Endothelial cell of umbilical vein (primary cell): ENCODE results near the gene DUSP10. TPM values are rescaled to one million over a fixed set of nuclear protein-coding genes. Genes with fewer than 3 reads are reported as not detected.

Source experiments
- BruUV-seq: library from RNA; stranded (reverse); fragments of 400-500 nt; replicated peaks from 2 replicates; lab custom pipeline; 2021; lab: Mats Ljungman, UMichigan
- CTCF ChIA-PET: fragments of 300-600, 350-600 bp; sonication (Branson Sonifier 250); formaldehyde crosslinking; loops from one replicate; lab custom pipeline; 2021; ENCODE audit warnings: antibody characterized with exemption, inconsistent platforms; lab: Charles Lee
- POLR2A ChIA-PET: fragments of 300-600, 350-600 bp; sonication (Branson Sonifier 250); formaldehyde crosslinking; loops from one replicate; lab custom pipeline; 2021; ENCODE audit warnings: antibody characterized with exemption, inconsistent platforms; lab: Charles Lee
- DNase-seq: peaks from one replicate; pipeline ENCODE4 v3.0.0-alpha.2; 2011; ENCODE audit warnings: low read depth, low spot score
- FAIRE-seq: peaks from 2 replicates; lab custom pipeline; 2011; peaks lifted over from hg19 to GRCh38; lab: Jason Lieb, UNC
- H2AFZ ChIP-seq: 2 replicates; pipeline ENCODE4 v1.6.0; 2012; ENCODE audit warnings: low read depth, low read length, control low read depth, inconsistent platforms
- H3K27ac ChIP-seq: 2 replicates; pipeline ENCODE4 v1.5.1; 2011; ENCODE audit warnings: low read depth, mild to moderate bottlenecking, control low read depth, low read length, moderate library complexity; ENCODE audit not compliant: insufficient read depth
- H3K27me3 ChIP-seq, 2 experiments: 2 replicates each; pipeline versions ENCODE4 v1.6.0 to v1.6.1; 2011; ENCODE audit warnings: low read length in 2 of 2, mixed read lengths in 1 of 2; ENCODE audit not compliant: control insufficient read depth in 2 of 2, insufficient read depth in 2 of 2
- H3K36me3 ChIP-seq, 2 experiments: 2 replicates in 1 of 2; 3 replicates in 1 of 2; pipeline ENCODE4 v1.5.1; 2011; ENCODE audit warnings: low read length in 2 of 2, mild to moderate bottlenecking in 1 of 2, moderate library complexity in 1 of 2; ENCODE audit not compliant: control insufficient read depth in 2 of 2, insufficient read depth in 2 of 2; ENCODE audit errors: extremely low read depth in 1 of 2
- H3K4me1 ChIP-seq: 3 replicates; pipeline ENCODE4 v1.5.1; 2011; ENCODE audit warnings: mild to moderate bottlenecking, low read length; ENCODE audit not compliant: control insufficient read depth, insufficient read depth; ENCODE audit errors: extremely low read depth
- H3K4me2 ChIP-seq: 2 replicates; pipeline ENCODE4 v1.6.1; 2011; ENCODE audit warnings: low read length, control low read depth, mixed read lengths; ENCODE audit not compliant: insufficient read depth
- H3K4me3 ChIP-seq, 3 experiments: fragments of 200-600 bp in 1 of 3; sonication (generic), shearing (Covaris generic) in 1 of 3; replicated peaks in 1 of 3; 2 replicates each; pipeline ENCODE4 v1.5.1; 2011 to 2016; ENCODE audit warnings: control low read depth in 3 of 3, low read length in 3 of 3, mild to moderate bottlenecking in 2 of 3, inconsistent platforms in 1 of 3, low read depth in 1 of 3, moderate library complexity in 1 of 3; ENCODE audit not compliant: insufficient read depth in 1 of 3
- H3K79me2 ChIP-seq: 2 replicates; pipeline ENCODE4 v1.6.0; 2012; ENCODE audit warnings: low read length, inconsistent platforms; ENCODE audit not compliant: control insufficient read depth, insufficient read depth
- H3K9ac ChIP-seq: replicated peaks from 2 replicates; pipeline ENCODE3; 2011; ENCODE audit warnings: low read length, control low read depth; ENCODE audit not compliant: insufficient read depth; ENCODE audit errors: extremely low read depth
- H3K9me1 ChIP-seq: replicated peaks from 3 replicates; pipeline ENCODE4 v1.6.0; 2011; ENCODE audit warnings: mild to moderate bottlenecking, low read length; ENCODE audit not compliant: control insufficient read depth, insufficient read depth; ENCODE audit errors: extremely low read depth
- H3K9me3 ChIP-seq: replicated peaks from 2 replicates; pipeline ENCODE4 v1.5.1; 2012; ENCODE audit warnings: low read length, inconsistent platforms; ENCODE audit not compliant: control insufficient read depth, insufficient read depth
- H4K20me1 ChIP-seq: replicated peaks from 2 replicates; pipeline ENCODE3; 2011; ENCODE audit warnings: mild to moderate bottlenecking, low read length; ENCODE audit not compliant: control insufficient read depth, insufficient read depth; ENCODE audit errors: extremely low read depth
- CTCF ChIP-seq, 2 donors: IDR thresholded peaks; 1 replicate in 1 of 2; 2 replicates in 1 of 2; pipeline ENCODE4 v1.5.1; 2011; ENCODE audit warnings: low read length in 2 of 2, mild to moderate bottlenecking in 2 of 2, moderate library complexity in 2 of 2, control low read depth in 1 of 2, inconsistent platforms in 1 of 2, low read depth in 1 of 2; ENCODE audit not compliant: insufficient read depth in 1 of 2; ENCODE audit errors: extremely low read depth in 1 of 2
- EZH2 ChIP-seq: IDR thresholded peaks from 2 replicates; pipeline ENCODE4 v1.6.1; 2012; ENCODE audit warnings: borderline replicate concordance, low read depth, mild to moderate bottlenecking, moderate library complexity, low read length, inconsistent platforms; ENCODE audit not compliant: severe bottlenecking
- FOS ChIP-seq: IDR thresholded peaks from 2 replicates; pipeline ENCODE4 v1.6.1; 2011; ENCODE audit warnings: mild to moderate bottlenecking, low read length, moderate library complexity, borderline replicate concordance; ENCODE audit not compliant: insufficient read depth
- GATA2 ChIP-seq: IDR thresholded peaks from 2 replicates; pipeline ENCODE4 v1.7.0; 2011; ENCODE audit warnings: low read depth, mild to moderate bottlenecking, moderate library complexity, mixed read lengths, low read length; ENCODE audit not compliant: insufficient read length, insufficient read depth
- JUN ChIP-seq: IDR thresholded peaks from 2 replicates; pipeline ENCODE4 v1.6.1; 2011; ENCODE audit warnings: borderline replicate concordance, low read depth; ENCODE audit not compliant: insufficient read length, insufficient read depth
- MYC ChIP-seq: IDR thresholded peaks from one replicate; pipeline ENCODE4 v1.6.1; 2011; ENCODE audit warnings: mild to moderate bottlenecking, low read depth, low read length
- POLR2A ChIP-seq: IDR thresholded peaks from 2 replicates; pipeline ENCODE4 v1.6.1; 2012; ENCODE audit warnings: low read depth, mild to moderate bottlenecking, control low read depth, low read length
- POLR2AphosphoS5 ChIP-seq: IDR thresholded peaks from 2 replicates; pipeline ENCODE4 v1.6.1; 2012; ENCODE audit warnings: low read depth, mild to moderate bottlenecking, control low read depth, low read length, moderate library complexity; ENCODE audit not compliant: insufficient read depth
- dilution Hi-C: fragments of 300-500 bp; cut with MboI; formaldehyde crosslinking; loops from one replicate; pipeline ENCODE4 v1.15.0; 2019; ENCODE audit warnings: low sequenced_read_pairs; ENCODE audit not compliant: extremely low pct_ligation_motif_present
- intact Hi-C: fragments of 100-400 bp; cut with micrococcal nuclease; formaldehyde crosslinking; loops from one replicate; pipeline ENCODE4 v1.10.0; 2022
- polyA plus RNA-seq, 4 experiments: library from polyadenylated mRNA; depleted of rRNA in 3 of 4; stranded (reverse) in 3 of 4; unstranded in 1 of 4; fragments of >200 nt; gene quantifications; 2 replicates each; pipeline versions ENCODE4 v1.2.1 to v1.2.3, GENCODE V29; 2011 to 2012; ENCODE audit warnings: missing spikeins in 1 of 4
- total RNA-seq: library from RNA; stranded (reverse); gene quantifications from 2 replicates; pipeline ENCODE4 v1.2.3, GENCODE V29; 2021
- TF ChIP-seq, protein P1 (sequence below): IDR thresholded peaks from 2 replicates; pipeline ENCODE4 v1.6.1; 2011; ENCODE audit not compliant: insufficient read depth, insufficient read length

DUSP10 gene
- total and polyA plus RNA-seq, 2 donors (not counting 3 experiments of a cell fraction or from before 2014, with no cell fraction given), result 1.6 to 1.9 TPM

DNA sequence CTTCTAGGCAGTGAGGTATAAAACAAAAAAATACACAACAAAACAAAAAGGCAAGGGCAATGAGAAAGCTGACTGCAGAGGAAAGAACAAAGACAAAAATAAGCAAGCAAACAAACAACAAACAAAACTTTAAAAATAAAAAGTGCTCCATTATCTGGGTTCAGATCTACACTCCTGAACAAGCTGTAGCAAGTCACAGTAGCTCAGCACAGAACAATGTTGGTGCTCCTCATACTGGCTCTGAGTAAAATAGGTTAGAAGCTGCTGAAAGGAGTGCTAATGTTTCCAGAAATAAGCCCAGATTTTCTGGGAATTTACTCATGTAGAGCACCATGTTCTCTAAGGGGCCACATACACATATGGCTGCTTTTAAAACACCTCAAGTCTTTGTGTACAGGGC is 16.6 kb upstream of the DUSP10 start:
- Histone ChIP-seq H3K4me2 (no peak overlapping the region), H3K79me2 (no peaks in the 10 kb centered on the region), H3K9me1 (no peaks in the 10 kb centered on the region), H3K9ac (no peak overlapping the region), H3K9me3 (no peaks in the 10 kb centered on the region), H2AFZ (no peak overlapping the region), H3K27ac (no peak overlapping the region), H3K4me3 (no peak overlapping the region), H4K20me1 (no peaks in the 10 kb centered on the region), H3K4me1 (peaks cover 47% of the 10 kb centered on the region), H3K27me3 (no peaks in the 10 kb centered on the region), H3K36me3 (no peaks in the 10 kb centered on the region)
- TF ChIP-seq, protein P1, sequence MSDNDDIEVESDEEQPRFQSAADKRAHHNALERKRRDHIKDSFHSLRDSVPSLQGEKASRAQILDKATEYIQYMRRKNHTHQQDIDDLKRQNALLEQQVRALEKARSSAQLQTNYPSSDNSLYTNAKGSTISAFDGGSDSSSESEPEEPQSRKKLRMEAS, result no peak
- peak; percentile 62 for TF ChIP-seq GATA2
- POLR2A ChIA-PET, result no interaction called here
- dilution Hi-C loops, result no loop called here
- intact Hi-C loops, result no loop called here
- DNase-seq (no peak), FAIRE-seq (no peak)
- CTCF ChIA-PET, result interaction anchor here (1.5 to 2.0 kb wide), 3 partner anchors 15 to 73 kb away, joined by 4 to 6 read pairs (median 5); no protein-coding TSS in a partner anchor
- BruUV-seq, result no TSS peak

DNA sequence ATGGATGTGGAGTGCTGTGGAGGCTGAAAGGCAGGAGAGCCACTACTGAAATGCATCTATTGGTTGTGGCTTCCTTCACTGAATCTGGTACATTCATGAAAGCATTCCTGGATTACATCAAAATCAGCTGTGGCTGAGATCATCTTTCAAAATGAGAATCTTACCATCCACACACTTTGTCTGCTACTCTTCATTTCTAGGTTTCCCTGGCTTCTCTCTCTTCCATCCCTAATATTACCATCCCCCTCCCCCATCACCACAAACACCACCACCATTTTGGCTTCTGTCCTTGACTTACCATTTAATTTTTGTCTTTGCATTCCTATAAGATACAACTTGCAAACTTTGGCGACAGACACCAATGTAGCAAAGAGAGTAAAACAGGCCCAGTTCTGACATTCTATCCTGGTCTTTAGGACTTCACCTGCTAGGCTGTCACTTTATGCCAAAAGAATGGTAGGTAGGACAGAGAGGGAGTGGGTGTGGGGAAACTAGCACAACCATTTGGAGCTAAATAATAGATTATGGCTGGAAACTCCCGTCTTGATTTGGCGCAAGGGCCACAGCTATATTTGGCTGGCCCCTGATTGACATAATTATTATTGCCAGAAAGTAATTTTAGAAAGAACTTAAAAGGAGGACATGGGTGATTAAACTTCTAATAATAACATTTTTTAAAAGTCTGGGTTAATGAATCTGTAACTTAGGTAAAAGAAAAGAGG is 15.1 kb upstream of the DUSP10 start:
- TF ChIP-seq POLR2AphosphoS5, result no peak
- no peak for TF ChIP-seq CTCF (IDR thresholded peaks at IDR 0.05; ENCODE audit: extremely low read depth in 1 of 2, insufficient read depth in 1 of 2, low read depth in 1 of 2, low read length in 2 of 2)
- TF ChIP-seq JUN, result no peak
- TF ChIP-seq, protein P1, result no peak
- no peak for TF ChIP-seq EZH2
- TF ChIP-seq MYC, result no peak
- no peak for TF ChIP-seq POLR2A
- no peak for TF ChIP-seq GATA2
- TF ChIP-seq FOS, result no peak
- Histone ChIP-seq H3K27ac (no peak overlapping the region), H3K4me1 (peaks cover 39% of the 10 kb centered on the region), H3K79me2 (no peaks in the 10 kb centered on the region), H4K20me1 (no peaks in the 10 kb centered on the region), H3K4me3 (no peak overlapping the region), H3K36me3 (no peaks in the 10 kb centered on the region), H3K9ac (no peak overlapping the region), H3K4me2 (no peak overlapping the region), H2AFZ (no peak overlapping the region), H3K9me3 (no peaks in the 10 kb centered on the region), H3K27me3 (no peaks in the 10 kb centered on the region), H3K9me1 (no peaks in the 10 kb centered on the region)
- ChIA-PET CTCF (no interaction called here), POLR2A (no interaction called here)
- dilution Hi-C loops, result no loop called here
- BruUV-seq, result no TSS peak
- FAIRE-seq, result no peak
- intact Hi-C loops, result no loop called here
- no peak for DNase-seq
